GM19395 (cell line): ENCODE results near the gene C17orf78.
A peak's percentile ranks its signal among the peaks of the same experiment; 100 is the strongest.
"Not testable (repeated sequence)": the region's sequence is repeated elsewhere in the genome, so short reads cannot be mapped to it uniquely, and the experiment has no call there.

Experiments used
- ATAC-seq: cut with Tn5 transposase; IDR thresholded peaks from one replicate; pipeline ENCODE4 v1.9.1; 2021; ENCODE audit warnings: mild to moderate bottlenecking, moderate library complexity; ENCODE audit not compliant: unreplicated experiment

Gene C17orf78

GRCh38 chr17:37375706-37376105, at the start of gene C17orf78:
TSS of gene C17orf78 (plus strand) at chr17:37375985. CDS start at chr17:37376093, 108 bp downstream.
- ATAC-seq = no peak

GRCh38 chr17:37327341-37328090, 48.3 kb upstream of the C17orf78 start:
- no peak for ATAC-seq

GRCh38 chr17:37338847-37339246, 36.9 kb upstream of the C17orf78 start:
- no peak for ATAC-seq

GRCh38 chr17:37339321-37339720, 36.5 kb upstream of the C17orf78 start:
- no peak for ATAC-seq

- no peak for ATAC-seq
These were observed 35.0 kb upstream of the C17orf78 start for GRCh38 chr17:37340804-37341203.

- no peak for ATAC-seq
These were observed 33.2 kb upstream of the C17orf78 start for GRCh38 chr17:37342589-37342988.

- ATAC-seq = no peak
These were observed 31.3 kb upstream of the C17orf78 start for GRCh38 chr17:37344519-37344918.

GRCh38 chr17:37346863-37347402, 28.9 kb upstream of the C17orf78 start:
- not testable (repeated sequence) for ATAC-seq

GRCh38 chr17:37356796-37357569, 18.8 kb upstream of the C17orf78 start:
- not testable (repeated sequence) for ATAC-seq

GRCh38 chr17:37358098-37358829, 17.5 kb upstream of the C17orf78 start:
- peak; percentile 23 for ATAC-seq

GRCh38 chr17:37358830-37359681, 16.7 kb upstream of the C17orf78 start:
- ATAC-seq = peak; percentile 86

GRCh38 chr17:37359682-37360188, 16.1 kb upstream of the C17orf78 start:
- no peak for ATAC-seq

- no peak for ATAC-seq
These were observed 15.2 kb upstream of the C17orf78 start for GRCh38 chr17:37360632-37361031.

- ATAC-seq = no peak
These were observed 14.2 kb upstream of the C17orf78 start for GRCh38 chr17:37361543-37361942.

GRCh38 chr17:37365589-37365988, 10.2 kb upstream of the C17orf78 start:
- ATAC-seq = no peak

- ATAC-seq = no peak
These were observed 7.2 kb upstream of the C17orf78 start for GRCh38 chr17:37368577-37368976.

GRCh38 chr17:37373530-37374159, 2.1 kb upstream of the C17orf78 start:
- no peak for ATAC-seq

- ATAC-seq = no peak
These were observed 6.3 kb downstream of the C17orf78 start for GRCh38 chr17:37382056-37382455.

- no peak for ATAC-seq
These were observed 8.9 kb downstream of the C17orf78 start for GRCh38 chr17:37384560-37385149.
